ENCODE results near the gene RNF133.

GRCh38 chr7:122748195-122748594 lies 49.3 kb upstream of the RNF133 start:
- TF ChIP-seq EZH2 (IDR thresholded peaks at IDR 0.05; ENCODE audit: low read length, unreplicated experiment) (no peak), CTCF (conservative IDR thresholded peaks at IDR 0.05; ENCODE audit: low read depth, low read length) (no peak), EZH2phosphoT487 (IDR thresholded peaks at IDR 0.05; ENCODE audit: borderline replicate concordance, low read length) (no peak)

Measured in PC-3 (cell line).